8988T (cell line): ENCODE measurements around the gene ELP5.

Experiments used
- DNase-seq: peaks from one replicate; pipeline ENCODE4 v3.0.0; 2011

Gene ELP5

GRCh38 chr17:7219229-7219811 is 32.7 kb upstream of the ELP5 start:
- DNase-seq = no peak

DNA sequence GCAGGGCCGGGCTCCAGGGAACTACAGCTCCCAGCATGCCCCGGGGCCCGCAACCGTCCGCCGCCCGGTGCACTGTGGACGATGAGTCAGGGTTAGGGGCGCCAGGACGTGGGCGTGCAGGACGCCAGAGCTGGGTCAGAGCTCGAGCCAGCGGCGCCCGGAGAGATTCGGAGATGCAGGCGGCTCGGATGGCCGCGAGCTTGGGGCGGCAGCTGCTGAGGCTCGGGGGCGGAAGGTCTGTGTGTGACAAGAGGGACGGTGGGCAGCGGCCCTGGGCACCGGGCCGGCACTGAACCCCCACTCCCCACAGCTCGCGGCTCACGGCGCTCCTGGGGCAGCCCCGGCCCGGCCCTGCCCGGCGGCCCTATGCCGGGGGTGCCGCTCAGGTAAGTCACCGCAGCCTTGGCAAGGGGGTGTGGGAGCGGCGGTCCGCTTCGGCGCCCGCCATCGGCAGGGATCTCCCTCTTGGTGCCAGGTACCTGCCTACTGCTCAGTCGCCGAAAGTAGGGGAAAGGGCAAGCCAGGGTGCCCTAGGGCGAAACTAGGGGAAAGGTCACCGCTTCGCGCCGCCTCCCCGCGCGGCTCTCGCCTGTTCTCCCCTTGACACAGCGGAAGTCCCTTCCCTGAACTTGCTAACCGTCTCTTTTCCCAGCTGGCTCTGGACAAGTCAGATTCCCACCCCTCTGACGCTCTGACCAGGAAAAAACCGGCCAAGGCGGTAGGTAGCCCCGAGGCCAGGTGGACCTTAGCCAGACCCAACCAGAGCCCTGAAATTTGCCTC is 32.0 kb upstream of the ELP5 start, which contains the start of the genes ACADVL and DLG4:
TSS of gene ACADVL (plus strand) at position 127 of the 781 bp plus-strand sequence. CDS start at position 174, 47 bp downstream.
TSS of gene DLG4 (minus strand) at position 25 of the 781 bp plus-strand sequence.
- DNase-seq = peak; percentile 81

DNA sequence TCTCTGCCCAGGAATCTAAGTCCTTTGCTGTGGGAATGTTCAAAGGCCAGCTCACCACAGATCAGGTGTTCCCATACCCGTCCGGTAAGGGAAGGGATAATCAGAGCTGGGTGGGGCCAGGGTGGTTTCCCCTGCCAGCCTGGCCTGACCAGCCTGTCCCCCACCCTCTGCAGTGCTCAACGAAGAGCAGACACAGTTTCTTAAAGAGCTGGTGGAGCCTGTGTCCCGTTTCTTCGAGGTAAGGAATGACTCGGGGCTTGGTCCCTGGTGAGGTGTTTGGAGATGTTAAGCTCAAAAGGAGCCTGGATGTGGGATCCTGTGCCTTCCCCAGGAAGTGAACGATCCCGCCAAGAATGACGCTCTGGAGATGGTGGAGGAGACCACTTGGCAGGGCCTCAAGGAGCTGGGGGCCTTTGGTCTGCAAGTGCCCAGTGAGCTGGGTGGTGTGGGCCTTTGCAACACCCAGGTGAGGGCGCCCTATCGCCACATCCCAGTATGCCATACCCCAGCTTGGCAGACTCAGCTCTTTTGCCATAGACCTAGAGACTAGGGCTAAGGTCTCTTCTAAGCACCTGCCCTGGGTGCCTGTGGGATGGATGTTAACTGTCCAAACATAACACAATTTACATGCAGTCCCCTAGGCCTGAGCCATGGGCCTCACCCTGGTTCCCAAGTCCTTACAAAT is 31.3 kb upstream of the ELP5 start:
- peak; percentile 68 for DNase-seq

DNA sequence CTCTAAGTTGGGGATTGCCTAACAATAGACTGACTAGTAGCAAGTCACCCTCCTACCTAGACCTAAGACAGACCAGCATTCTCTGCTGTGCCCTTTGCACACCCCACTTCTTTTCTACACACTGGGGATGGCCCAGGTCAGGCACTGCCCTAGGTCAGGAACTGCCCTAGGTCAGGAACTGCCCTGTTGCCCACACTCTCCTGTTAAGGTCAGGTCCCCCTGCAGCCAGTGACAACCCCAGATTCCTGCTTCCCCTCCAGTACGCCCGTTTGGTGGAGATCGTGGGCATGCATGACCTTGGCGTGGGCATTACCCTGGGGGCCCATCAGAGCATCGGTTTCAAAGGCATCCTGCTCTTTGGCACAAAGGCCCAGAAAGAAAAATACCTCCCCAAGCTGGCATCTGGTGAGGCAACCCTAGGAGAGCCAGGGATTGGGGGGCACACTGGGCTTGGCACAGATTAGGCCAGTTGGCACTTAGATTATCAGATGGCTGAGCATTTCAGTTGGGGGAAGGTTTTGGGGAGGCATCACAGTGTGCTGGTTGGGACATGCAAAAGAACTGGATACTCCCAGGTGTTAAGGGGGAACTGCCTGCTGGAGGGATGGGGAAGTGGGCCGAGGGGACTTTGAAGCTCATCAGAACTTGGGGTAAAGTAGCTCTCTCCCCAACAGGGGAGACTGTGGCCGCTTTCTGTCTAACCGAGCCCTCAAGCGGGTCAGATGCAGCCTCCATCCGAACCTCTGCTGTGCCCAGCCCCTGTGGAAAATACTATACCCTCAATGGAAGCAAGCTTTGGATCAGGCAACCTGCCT is 30.5 kb upstream of the ELP5 start:
- no peak for DNase-seq

GRCh38 chr17:7222093-7222971 is 29.7 kb upstream of the ELP5 start:
- no peak for DNase-seq

DNA sequence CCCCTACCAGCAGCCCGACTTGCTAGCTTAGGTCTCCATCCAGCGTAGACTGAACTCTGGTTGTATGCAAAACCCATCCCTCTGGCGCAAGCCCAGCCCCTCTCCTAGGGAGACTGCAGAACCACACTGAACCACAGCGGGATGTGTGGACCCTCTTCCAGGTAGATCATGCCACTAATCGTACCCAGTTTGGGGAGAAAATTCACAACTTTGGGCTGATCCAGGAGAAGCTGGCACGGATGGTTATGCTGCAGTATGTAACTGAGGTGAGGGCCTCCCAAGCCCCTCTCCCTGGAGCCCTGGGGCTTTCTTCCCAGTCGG is 29.1 kb upstream of the ELP5 start:
- DNase-seq = no peak

GRCh38 chr17:7223375-7223774 is 28.6 kb upstream of the ELP5 start:
- DNase-seq = no peak

DNA sequence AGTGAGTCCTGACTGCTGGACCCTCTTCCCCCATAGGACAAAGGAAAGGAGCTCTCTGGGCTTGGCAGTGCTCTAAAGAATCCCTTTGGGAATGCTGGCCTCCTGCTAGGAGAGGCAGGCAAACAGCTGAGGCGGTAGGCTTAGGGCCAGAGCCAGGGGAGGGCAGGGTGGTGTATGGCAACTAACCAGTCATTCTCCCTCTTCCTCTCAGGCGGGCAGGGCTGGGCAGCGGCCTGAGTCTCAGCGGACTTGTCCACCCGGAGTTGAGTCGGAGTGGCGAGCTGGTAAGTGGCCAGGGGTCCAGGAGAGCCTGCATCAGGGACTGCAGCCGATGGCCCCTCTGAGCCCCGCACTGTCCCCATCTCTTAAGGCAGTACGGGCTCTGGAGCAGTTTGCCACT is 27.9 kb upstream of the ELP5 start:
- no peak for DNase-seq

GRCh38 chr17:7224661-7225111 is 27.3 kb upstream of the ELP5 start:
- DNase-seq = no peak

- no peak for DNase-seq
These were observed 26.2 kb upstream of the ELP5 start for GRCh38 chr17:7225711-7226331.

GRCh38 chr17:7226721-7227710 is 25.0 kb upstream of the ELP5 start:
- no peak for DNase-seq

DNA sequence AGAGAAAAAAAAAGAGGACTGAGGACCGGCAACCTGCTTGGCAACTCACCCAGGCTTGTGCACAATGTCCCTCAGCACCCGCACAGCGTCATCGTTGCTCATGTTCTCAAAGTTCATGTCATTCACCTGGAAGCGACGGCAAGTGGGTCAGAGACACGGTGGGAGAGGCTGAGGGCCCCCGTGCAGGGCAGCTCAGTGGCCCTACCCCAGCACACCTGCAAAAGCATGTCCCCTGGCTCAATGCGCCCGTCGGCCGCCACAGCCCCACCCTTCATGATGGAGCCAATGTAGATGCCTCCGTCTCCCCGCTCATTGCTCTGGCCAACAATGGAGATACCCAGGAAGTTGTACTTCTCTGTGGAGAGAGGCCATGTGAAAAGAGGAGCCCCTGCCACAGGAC is 23.1 kb upstream of the ELP5 start:
- DNase-seq = no peak

- no peak for DNase-seq
These were observed 22.5 kb upstream of the ELP5 start for GRCh38 chr17:7229504-7229903.

DNA sequence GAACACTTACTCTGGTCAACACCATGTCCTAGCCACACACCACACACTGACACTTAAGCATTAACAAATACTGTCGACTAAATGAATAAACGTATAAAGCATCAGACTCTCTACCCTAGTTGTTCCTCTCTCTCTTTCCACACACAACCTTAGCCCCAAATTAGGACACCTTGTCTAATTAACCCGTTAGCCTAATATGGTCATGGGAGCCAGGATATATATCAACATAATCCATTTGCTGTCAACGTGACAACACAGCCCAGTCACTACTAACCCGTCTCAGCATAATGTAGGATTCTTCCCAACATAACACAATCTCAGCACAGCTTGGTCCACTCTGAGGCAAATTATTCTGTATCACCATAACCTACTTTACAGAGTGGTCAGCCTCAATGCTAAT is 19.9 kb upstream of the ELP5 start:
- DNase-seq = no peak

- DNase-seq = no peak
These were observed 18.3 kb upstream of the ELP5 start for GRCh38 chr17:7233701-7234082.

GRCh38 chr17:7234083-7234951 is 17.7 kb upstream of the ELP5 start, which contains the start of gene DVL2:
Gene DVL2, minus strand, starts transcription at chr17:7234517. Its CDS starts 255 bp downstream, at chr17:7234262.
- peak; percentile 89 for DNase-seq

GRCh38 chr17:7235693-7236665 is 16.0 kb upstream of the ELP5 start:
- DNase-seq = no peak

- no peak for DNase-seq
These were observed 15.2 kb upstream of the ELP5 start for GRCh38 chr17:7236808-7237207.
